ENCODE measurements around the gene WEE1.

GRCh38 chr11:9607511-9607899, 34.0 kb downstream of the WEE1 start:
- TF ChIP-seq CTCF (IDR thresholded peaks at IDR 0.05; ENCODE audit: poor library complexity): no peak
- TF ChIP-seq EZH2 (IDR thresholded peaks at IDR 0.05; ENCODE audit: borderline replicate concordance): no peak
- TF ChIP-seq EZH2phosphoT487 (IDR thresholded peaks at IDR 0.05; ENCODE audit: low read depth, severe bottlenecking, unreplicated experiment): no peak

Measured in hepatocyte (in vitro differentiated cells).